Esophagus (tissue), 2 donors: ENCODE measurements around the gene HMGCLL1. TPM values are rescaled to one million over a fixed set of nuclear protein-coding genes. Genes with fewer than 3 reads are reported as not detected.

Source experiments
- H3K27ac ChIP-seq, 2 donors: one replicate each; pipeline ENCODE4 v1.5.1; 2013; ENCODE audit warnings: low read depth in 2 of 2, mild to moderate bottlenecking in 2 of 2, inconsistent platforms in 1 of 2, low read length in 1 of 2, moderate library complexity in 1 of 2
- H3K27me3 ChIP-seq, 2 donors: one replicate each; pipeline ENCODE4 v1.6.1; 2013; ENCODE audit warnings: low read length in 2 of 2, control low read depth in 1 of 2, mild to moderate bottlenecking in 1 of 2; ENCODE audit not compliant: insufficient read depth in 2 of 2, control insufficient read depth in 1 of 2
- H3K36me3 ChIP-seq, 2 donors: one replicate each; pipeline ENCODE4 v1.6.1; 2013; ENCODE audit warnings: low read length in 1 of 2; ENCODE audit not compliant: control insufficient read depth in 2 of 2, insufficient read depth in 2 of 2
- H3K4me1 ChIP-seq, 2 donors: one replicate each; pipeline ENCODE4 v1.6.1; 2013; ENCODE audit warnings: low read length in 1 of 2; ENCODE audit not compliant: control insufficient read depth in 2 of 2, insufficient read depth in 2 of 2
- H3K4me3 ChIP-seq, 2 donors: one replicate each; pipeline ENCODE4 v1.5.1; 2013; ENCODE audit warnings: low read length in 2 of 2, mild to moderate bottlenecking in 2 of 2, low read depth in 1 of 2, moderate library complexity in 1 of 2
- H3K9me3 ChIP-seq, 2 donors: one replicate each; pipeline ENCODE4 v1.6.1; 2013; ENCODE audit warnings: mild to moderate bottlenecking in 2 of 2, low read depth in 1 of 2, low read length in 1 of 2, moderate library complexity in 1 of 2; ENCODE audit not compliant: control insufficient read depth in 2 of 2, insufficient read depth in 1 of 2
- WGBS, 2 donors: extraction: QIAGEN DNeasy Blood & Tissue Kit; methylation state at CpG; one replicate each; pipeline ENCODE4 v1.1.7; 2013; 5-methylcytosine and 5-hydroxymethylcytosine counted together
- polyA plus RNA-seq, 2 donors: library from polyadenylated mRNA; stranded (reverse); fragments of 200-250 nt; gene quantifications; one replicate each; pipeline ENCODE4 v1.2.3, GENCODE V29; 2013
- donor health status: healthy with polysubstance abuse.
- donor health status: Bipolar disorder and iron deficiency.

The HMGCLL1 gene
- polyA plus RNA-seq, 2 donors, result 0.07 TPM; not detected in 1

GRCh38 chr6:55574556-55574955 is 4.4 kb downstream of the HMGCLL1 start:
- H3K4me1 ChIP-seq, result peaks cover 4 to 6% of the 10 kb centered on the region in 2 donors
- H3K27ac ChIP-seq, result no peak overlapping the region
- no peak overlapping the region for H3K4me3 ChIP-seq
- 71 to 73% methylated on average over 2 of the region's 2 CpGs for WGBS, 2 donors
- H3K27me3 ChIP-seq, result no peaks in the 10 kb centered on the region
- peaks cover 0 to 2% of the 10 kb centered on the region in 2 donors for H3K9me3 ChIP-seq
- H3K36me3 ChIP-seq, result no peaks in the 10 kb centered on the region

- 90 to 95% methylated on average over 3 of the region's 3 CpGs for WGBS, 2 donors
- Histone ChIP-seq H3K4me3 (no peak overlapping the region), H3K27ac (no peak overlapping the region), H3K36me3 (no peaks in the 10 kb centered on the region), H3K9me3 (no peaks in the 10 kb centered on the region), H3K27me3 (no peaks in the 10 kb centered on the region), H3K4me1 (no peaks in the 10 kb centered on the region)
Observed at GRCh38 chr6:55569638-55570037, 9.4 kb downstream of the HMGCLL1 start.

GRCh38 chr6:55568808-55569439 is 10.1 kb downstream of the HMGCLL1 start:
- Histone ChIP-seq H3K27me3 (no peaks in the 10 kb centered on the region), H3K36me3 (no peaks in the 10 kb centered on the region), H3K27ac (no peak overlapping the region), H3K9me3 (no peaks in the 10 kb centered on the region), H3K4me3 (no peak overlapping the region), H3K4me1 (no peaks in the 10 kb centered on the region)
- 56 to 58% methylated on average over 1 of the region's 1 CpG for WGBS, 2 donors

GRCh38 chr6:55567558-55567957 is 11.4 kb downstream of the HMGCLL1 start:
- Histone ChIP-seq H3K9me3 (no peaks in the 10 kb centered on the region), H3K27me3 (no peaks in the 10 kb centered on the region), H3K4me3 (no peak overlapping the region), H3K4me1 (no peaks in the 10 kb centered on the region), H3K27ac (no peak overlapping the region), H3K36me3 (no peaks in the 10 kb centered on the region)
- WGBS, 2 donors, result 55 to 69% methylated on average over 4 of the region's 4 CpGs

- no peaks in the 10 kb centered on the region for H3K4me1 ChIP-seq
- no peaks in the 10 kb centered on the region for H3K27me3 ChIP-seq
- H3K27ac ChIP-seq, result no peak overlapping the region
- H3K4me3 ChIP-seq, result no peak overlapping the region
- no peaks in the 10 kb centered on the region for H3K36me3 ChIP-seq
- H3K9me3 ChIP-seq, result no peaks in the 10 kb centered on the region
- 84 to 85% methylated on average over 4 of the region's 4 CpGs for WGBS, 2 donors
Observed at GRCh38 chr6:55566036-55566710, 12.8 kb downstream of the HMGCLL1 start.

- WGBS, 2 donors, result 73 to 74% methylated on average over 3 of the region's 3 CpGs
- no peak overlapping the region for H3K4me3 ChIP-seq
- H3K9me3 ChIP-seq, result no peaks in the 10 kb centered on the region
- no peaks in the 10 kb centered on the region for H3K4me1 ChIP-seq
- H3K36me3 ChIP-seq, result no peaks in the 10 kb centered on the region
- no peak overlapping the region for H3K27ac ChIP-seq
- H3K27me3 ChIP-seq, result no peaks in the 10 kb centered on the region
Observed at GRCh38 chr6:55562318-55562717, 16.7 kb downstream of the HMGCLL1 start.

GRCh38 chr6:55560290-55560885 is 18.6 kb downstream of the HMGCLL1 start:
- Histone ChIP-seq H3K27ac (no peak overlapping the region), H3K4me1 (no peaks in the 10 kb centered on the region), H3K27me3 (no peaks in the 10 kb centered on the region), H3K4me3 (no peak overlapping the region), H3K36me3 (no peaks in the 10 kb centered on the region), H3K9me3 (no peaks in the 10 kb centered on the region)
- WGBS, 2 donors, result 79 to 82% methylated on average over 2 of the region's 2 CpGs

GRCh38 chr6:55557146-55557545 is 21.8 kb downstream of the HMGCLL1 start:
- 87 to 88% methylated on average over 7 of the region's 7 CpGs for WGBS, 2 donors
- no peak overlapping the region for H3K4me3 ChIP-seq

GRCh38 chr6:55545791-55546190 is 33.2 kb downstream of the HMGCLL1 start:
- H3K36me3 ChIP-seq, result no peaks in the 10 kb centered on the region
- no peaks in the 10 kb centered on the region for H3K4me1 ChIP-seq
- H3K27ac ChIP-seq, result no peak overlapping the region
- no peaks in the 10 kb centered on the region for H3K27me3 ChIP-seq
- H3K9me3 ChIP-seq, result no peaks in the 10 kb centered on the region
- no peak overlapping the region for H3K4me3 ChIP-seq

More at GRCh38 chr6:55557146-55557545, 21.8 kb downstream of the HMGCLL1 start:
- Histone ChIP-seq H3K9me3 (no peaks in the 10 kb centered on the region), H3K4me1 (no peaks in the 10 kb centered on the region), H3K27me3 (no peaks in the 10 kb centered on the region), H3K27ac (no peak overlapping the region), H3K36me3 (no peaks in the 10 kb centered on the region)
